RCC 7860 (cell line): ENCODE measurements around the gene STEAP1.

ENCODE experiments used
- DNase-seq: peaks from one replicate; pipeline ENCODE4 v3.0.0-alpha.2; 2015; ENCODE audit warnings: low spot score
- FAIRE-seq: peaks from 2 replicates; lab custom pipeline; 2012; peaks lifted over from hg19 to GRCh38; lab: Jason Lieb, UNC

The STEAP1 gene

GRCh38 chr7:90210475-90210874, 56.2 kb downstream of the STEAP1 start:
- DNase-seq = no peak
- FAIRE-seq = no peak

GRCh38 chr7:90210981-90211380, 56.7 kb downstream of the STEAP1 start:
- DNase-seq (no peak), FAIRE-seq (no peak)

GRCh38 chr7:90211391-90212148, 57.3 kb downstream of the STEAP1 start, which contains the start of gene STEAP2:
Gene STEAP2 (plus strand): TSS chr7:90211740. CDS start chr7:90225083, 13,343 bp downstream.
- DNase-seq (peak; percentile 76), FAIRE-seq (no peak)

GRCh38 chr7:90212149-90212495, 57.9 kb downstream of the STEAP1 start:
- FAIRE-seq = no peak
- no peak for DNase-seq

- FAIRE-seq (no peak), DNase-seq (no peak)
These were observed 59.3 kb downstream of the STEAP1 start for GRCh38 chr7:90213521-90213920.
